SK-MEL-5 (cell line): Measurements from ENCODE around the gene LRBA. TPM values are rescaled to one million over a fixed set of nuclear protein-coding genes. Genes with fewer than 3 reads are reported as not detected.
"Not testable (repeated sequence)": the region's sequence is repeated elsewhere in the genome, so short reads cannot be mapped to it uniquely, and the experiment has no call there.

Experiments
- DNase-seq: peaks from one replicate; pipeline ENCODE4 v3.0.0-alpha.2; 2016; ENCODE audit warnings: low read depth, low spot score
- in situ Hi-C: cut with HindIII; loops from 2 replicates; pipeline ENCODE4 v1.10.0; 2016; ENCODE audit warnings: low sequenced_read_pairs, high pct_unique_total_duplicates, low pct_unique_long_range_greater_than_20kb
- total RNA-seq: library from RNA; depleted of rRNA; stranded (reverse); fragments of >200 nt; shearing (Covaris generic); gene quantifications from 2 replicates; pipeline ENCODE4 v1.2.3, GENCODE V29; 2014

The LRBA gene
- total RNA-seq, 1 experiment from 2014 or later, result 31.0 TPM

GRCh38 chr4:150386415-150386814 is 628.7 kb downstream of the LRBA start:
- in situ Hi-C loops, DNase-seq: not testable (repeated sequence)

GRCh38 chr4:150385606-150386005 is 629.5 kb downstream of the LRBA start:
- DNase-seq, result peak; percentile 78
- in situ Hi-C loops, result no loop called here

GRCh38 chr4:150384249-150384648 is 630.8 kb downstream of the LRBA start:
- in situ Hi-C loops, result no loop called here
- DNase-seq, result no peak

GRCh38 chr4:150382028-150382427 is 633.1 kb downstream of the LRBA start:
- in situ Hi-C loops, result no loop called here

GRCh38 chr4:150381609-150382008 is 633.5 kb downstream of the LRBA start:
- in situ Hi-C loops, result no loop called here
- peak; percentile 32 for DNase-seq

More at GRCh38 chr4:150382028-150382427, 633.1 kb downstream of the LRBA start:
- no peak for DNase-seq

- no peak for DNase-seq
- in situ Hi-C loops, result no loop called here
These were observed 634.0 kb downstream of the LRBA start for GRCh38 chr4:150381036-150381435.

GRCh38 chr4:150379454-150379853 is 635.6 kb downstream of the LRBA start:
- DNase-seq, result no peak
- in situ Hi-C loops, result no loop called here

GRCh38 chr4:150375025-150375424 is 640.1 kb downstream of the LRBA start:
- no peak for DNase-seq
- in situ Hi-C loops, result no loop called here

GRCh38 chr4:150371869-150372268 is 643.2 kb downstream of the LRBA start:
- in situ Hi-C loops, result no loop called here
- DNase-seq, result no peak

GRCh38 chr4:150369434-150370380 is 645.4 kb downstream of the LRBA start:
- no peak for DNase-seq
- in situ Hi-C loops, result no loop called here

GRCh38 chr4:150368667-150369066 is 646.4 kb downstream of the LRBA start:
- DNase-seq, result peak; percentile 1
- in situ Hi-C loops, result no loop called here

GRCh38 chr4:150367326-150367725 is 647.8 kb downstream of the LRBA start:
- DNase-seq, result no peak
- in situ Hi-C loops, result no loop called here

GRCh38 chr4:150366487-150366999 is 648.5 kb downstream of the LRBA start:
- peak; percentile 10 for DNase-seq
- in situ Hi-C loops, result no loop called here

- in situ Hi-C loops, result no loop called here
- DNase-seq, result no peak
These were observed 651.1 kb downstream of the LRBA start for GRCh38 chr4:150363721-150364688.

GRCh38 chr4:150358691-150359090 is 656.4 kb downstream of the LRBA start:
- in situ Hi-C loops, result no loop called here
- DNase-seq, result no peak

- in situ Hi-C loops, result no loop called here
- no peak for DNase-seq
These were observed 657.3 kb downstream of the LRBA start for GRCh38 chr4:150357829-150358228.

- in situ Hi-C loops, result no loop called here
- DNase-seq, result no peak
These were observed 659.1 kb downstream of the LRBA start for GRCh38 chr4:150355858-150356455.

- in situ Hi-C loops, result no loop called here
- DNase-seq, result no peak
These were observed 659.7 kb downstream of the LRBA start for GRCh38 chr4:150355418-150355817.
